Right kidney (tissue), 1 donor: ENCODE measurements around the gene STIL.

Experiments
- DNase-seq: peaks from one replicate; pipeline ENCODE4 v3.0.0-alpha.2; 2016

Gene STIL

GRCh38 chr1:47235806-47236205 is 78.1 kb downstream of the STIL start:
- DNase-seq, result no peak

- peak; percentile 25 for DNase-seq
Observed at GRCh38 chr1:47235241-47235681, 78.7 kb downstream of the STIL start.

DNA sequence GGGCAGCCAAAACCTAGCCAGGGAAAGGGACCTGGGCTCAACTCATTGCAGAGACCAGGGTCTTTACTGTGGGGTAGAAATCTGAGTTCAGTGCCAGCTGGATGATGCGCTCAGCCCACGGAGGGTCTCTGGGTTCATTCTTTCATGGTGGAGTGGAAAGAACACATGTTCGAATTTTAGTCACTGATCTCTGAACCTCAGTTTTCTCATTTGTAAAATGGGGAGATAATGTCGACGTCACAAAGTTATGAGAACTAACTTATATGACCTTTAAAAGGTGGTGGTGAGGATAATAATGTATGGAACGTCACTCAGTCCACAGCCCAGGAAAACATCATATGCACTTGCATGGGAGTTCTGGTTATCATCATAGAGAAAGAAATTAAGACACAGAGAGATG is 80.8 kb downstream of the STIL start:
- no peak for DNase-seq

DNA sequence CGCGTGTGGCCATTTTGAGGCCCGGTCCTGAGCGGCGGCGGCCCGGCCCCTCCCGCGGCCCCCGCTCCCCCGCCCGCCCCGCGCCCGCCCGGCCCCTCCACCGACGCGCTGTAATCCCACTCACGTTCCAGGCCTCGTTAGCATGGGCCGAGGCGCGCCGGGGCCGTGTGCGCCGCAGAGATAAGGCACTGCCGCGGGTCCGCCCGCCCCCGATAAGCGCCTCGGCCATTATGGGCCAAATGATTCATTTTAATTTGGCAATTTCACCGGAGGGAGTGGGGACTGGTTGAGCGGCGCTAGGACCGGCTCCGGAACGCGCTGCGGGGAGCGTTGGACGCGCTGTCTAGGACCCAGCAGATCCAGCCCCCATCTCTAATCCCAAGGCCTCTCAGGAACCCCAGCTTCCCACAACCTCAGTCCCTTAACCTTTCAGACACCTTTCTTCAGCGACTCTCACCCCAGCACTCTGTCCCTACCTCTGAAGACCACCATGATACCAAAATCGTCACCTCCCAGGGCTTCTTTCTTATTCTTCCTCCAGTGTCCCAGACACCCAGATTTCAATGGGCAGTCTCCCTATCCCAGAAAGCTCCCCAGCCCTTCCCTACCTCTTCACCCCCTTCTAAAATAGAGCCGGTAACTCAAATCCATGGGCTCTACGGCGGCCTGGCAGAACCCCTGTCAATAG is 81.6 kb downstream of the STIL start, which contains the start of gene TAL1:
Gene TAL1, minus strand, starts transcription at position 39 of the 688 bp plus-strand sequence. CDS start 6,337 bp downstream, outside the sequence.
- DNase-seq, result peak; percentile 66

GRCh38 chr1:47231301-47232186 is 82.4 kb downstream of the STIL start:
- peak; percentile 88 for DNase-seq

GRCh38 chr1:47230692-47231300 is 83.2 kb downstream of the STIL start:
- peak; percentile 79 for DNase-seq

DNA sequence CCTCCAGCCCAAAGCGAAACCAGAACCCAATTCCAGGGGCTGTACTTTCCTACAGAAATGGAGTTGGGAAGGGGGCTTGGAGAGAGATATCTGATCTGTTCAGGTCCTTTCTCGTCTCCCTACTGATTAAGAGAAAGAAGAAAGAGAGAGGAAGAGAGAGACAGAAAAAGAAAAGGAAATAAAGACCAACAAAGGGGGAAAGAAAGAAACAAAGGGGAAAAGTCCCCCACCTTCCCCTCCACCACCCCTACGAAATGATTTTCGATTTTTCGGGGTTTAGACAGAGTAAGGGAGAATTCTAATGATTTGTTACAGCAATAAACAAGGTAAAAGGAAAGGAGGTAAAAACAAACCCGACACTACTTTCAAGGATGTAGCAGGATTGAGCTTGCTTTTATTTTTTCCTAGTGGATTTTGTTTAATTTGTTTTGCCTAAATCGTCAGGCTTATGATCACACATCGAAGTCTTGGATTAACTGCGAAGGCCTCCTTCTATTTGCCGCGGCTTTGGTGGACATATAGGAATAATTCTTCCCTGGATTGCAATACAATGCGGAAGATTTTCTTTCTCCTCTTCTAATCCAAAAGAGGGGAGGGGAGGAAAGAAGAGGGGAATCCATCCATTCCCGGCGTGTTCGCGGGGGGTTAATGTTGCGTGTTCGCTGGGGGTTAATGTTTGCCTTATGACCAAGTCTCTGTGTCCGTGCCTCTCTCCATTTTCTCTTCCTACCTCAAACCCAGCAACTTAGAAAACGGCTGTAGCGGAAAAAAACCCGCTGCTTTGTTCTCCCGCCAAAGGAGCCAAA is 83.9 kb downstream of the STIL start:
- DNase-seq, result peak; percentile 72

DNA sequence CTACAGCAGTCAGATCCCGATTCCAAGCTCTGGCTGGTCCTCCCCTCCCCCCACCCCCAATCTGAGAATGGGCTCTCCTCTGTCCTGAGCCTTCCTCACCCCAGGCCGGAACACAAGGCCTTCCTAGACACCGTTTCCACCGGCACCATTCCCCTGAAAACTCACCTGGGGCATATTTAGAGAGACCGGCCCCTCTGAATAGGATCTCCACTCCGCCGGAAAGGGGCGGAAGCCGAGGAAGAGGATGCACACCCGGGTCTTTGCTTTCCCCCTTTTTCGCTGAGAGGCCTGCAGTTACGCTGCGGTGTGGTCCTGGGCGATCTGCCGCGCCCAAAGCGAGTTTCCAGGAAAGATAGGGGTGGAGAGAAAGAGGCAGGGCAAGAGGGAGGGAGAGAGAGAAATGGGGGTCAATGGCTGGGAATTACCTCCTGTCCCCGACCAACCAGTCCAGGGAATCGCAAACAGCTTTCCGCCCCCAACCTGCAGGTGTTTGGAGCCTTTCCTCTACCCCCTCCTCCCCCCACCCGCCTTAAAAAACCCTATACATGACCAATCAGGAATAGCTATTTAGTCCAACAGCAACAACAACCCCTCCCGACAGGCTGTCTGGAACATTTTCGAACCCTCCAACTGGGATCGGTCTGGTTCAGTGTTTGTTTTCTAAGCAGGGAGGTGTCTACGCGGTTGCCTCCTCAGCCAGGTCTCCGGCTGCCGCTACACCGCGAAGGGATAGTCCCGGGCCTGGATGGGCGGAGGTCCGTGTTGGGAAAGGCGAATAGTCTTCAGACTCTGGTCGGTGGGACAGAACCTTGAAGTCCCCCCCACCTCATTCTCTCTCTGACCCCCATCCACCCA is 84.7 kb downstream of the STIL start:
- DNase-seq, result peak; percentile 60

DNA sequence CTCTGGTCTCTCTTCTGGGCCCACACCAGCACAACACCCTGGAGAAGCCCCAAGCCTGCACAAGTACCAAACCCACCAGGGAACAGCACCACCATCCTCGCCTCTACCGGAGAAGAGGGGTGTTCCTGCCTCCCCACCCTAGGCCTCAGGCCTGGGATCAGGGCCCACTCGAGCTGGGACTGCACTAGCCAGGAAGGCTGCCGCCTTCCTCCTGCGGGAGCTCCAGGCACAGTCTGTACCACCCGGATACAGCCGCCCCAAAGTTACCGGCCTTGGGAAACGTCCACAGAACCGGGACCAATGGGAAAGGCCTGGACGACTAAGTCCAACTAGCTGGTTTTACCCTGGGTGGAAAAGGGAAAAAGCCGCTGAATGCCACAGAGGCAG is 85.3 kb downstream of the STIL start:
- peak; percentile 33 for DNase-seq

- DNase-seq, result no peak
Observed at GRCh38 chr1:47227341-47228232, 86.4 kb downstream of the STIL start.

DNA sequence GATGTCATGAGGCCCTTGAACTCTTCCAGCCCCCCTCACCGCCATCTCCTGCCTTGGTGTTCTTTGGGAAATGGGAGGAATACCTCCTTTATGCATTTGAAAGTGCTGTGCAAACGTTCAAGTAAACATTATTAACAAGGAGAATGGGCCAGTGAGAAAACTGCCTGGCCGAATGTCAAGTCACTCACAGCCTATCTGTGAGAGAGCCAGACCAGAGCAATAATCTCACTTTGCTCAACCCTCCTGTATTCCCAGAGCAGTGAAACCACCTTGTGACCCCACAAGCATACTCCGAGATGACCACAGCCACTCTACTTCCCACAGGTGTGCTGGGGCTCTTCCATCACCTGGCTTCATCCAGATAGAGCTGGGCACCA is 87.1 kb downstream of the STIL start:
- no peak for DNase-seq

DNA sequence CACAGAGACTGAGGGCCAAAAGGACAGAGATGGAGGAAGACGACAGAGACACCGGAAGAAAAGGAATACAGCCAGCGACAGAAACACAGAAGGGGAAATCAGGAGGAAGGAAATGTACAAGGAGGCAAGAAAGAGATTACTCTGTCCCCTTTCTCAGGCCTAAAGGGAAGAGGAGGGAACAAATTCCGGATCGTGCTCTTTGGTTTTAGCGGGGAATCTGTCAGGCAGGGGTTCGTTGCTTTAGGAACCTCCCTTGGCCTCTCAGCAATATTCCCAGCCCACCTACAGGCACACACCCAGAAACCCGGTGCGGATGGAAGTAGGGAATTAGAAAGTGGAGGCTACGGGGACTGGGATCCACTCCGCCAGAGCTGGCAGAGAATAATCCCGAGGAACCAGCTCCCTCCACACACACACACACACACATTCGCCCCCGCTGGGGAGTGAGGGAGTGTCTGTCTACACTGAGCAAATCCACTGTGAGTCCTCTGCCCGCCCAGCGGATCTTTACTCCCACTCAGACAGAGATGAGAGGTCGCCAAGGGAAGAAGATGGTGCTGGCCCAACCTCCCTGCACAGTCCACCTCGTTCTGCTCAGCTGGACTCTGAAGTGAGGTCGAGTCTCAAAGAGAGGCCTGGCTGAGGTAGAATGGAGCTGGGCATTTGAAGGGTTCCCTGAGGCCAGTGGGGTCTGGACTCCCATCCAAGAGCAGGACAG is 87.7 kb downstream of the STIL start:
- peak; percentile 53 for DNase-seq

GRCh38 chr1:47225430-47226100 is 88.4 kb downstream of the STIL start:
- DNase-seq, result peak; percentile 49

DNA sequence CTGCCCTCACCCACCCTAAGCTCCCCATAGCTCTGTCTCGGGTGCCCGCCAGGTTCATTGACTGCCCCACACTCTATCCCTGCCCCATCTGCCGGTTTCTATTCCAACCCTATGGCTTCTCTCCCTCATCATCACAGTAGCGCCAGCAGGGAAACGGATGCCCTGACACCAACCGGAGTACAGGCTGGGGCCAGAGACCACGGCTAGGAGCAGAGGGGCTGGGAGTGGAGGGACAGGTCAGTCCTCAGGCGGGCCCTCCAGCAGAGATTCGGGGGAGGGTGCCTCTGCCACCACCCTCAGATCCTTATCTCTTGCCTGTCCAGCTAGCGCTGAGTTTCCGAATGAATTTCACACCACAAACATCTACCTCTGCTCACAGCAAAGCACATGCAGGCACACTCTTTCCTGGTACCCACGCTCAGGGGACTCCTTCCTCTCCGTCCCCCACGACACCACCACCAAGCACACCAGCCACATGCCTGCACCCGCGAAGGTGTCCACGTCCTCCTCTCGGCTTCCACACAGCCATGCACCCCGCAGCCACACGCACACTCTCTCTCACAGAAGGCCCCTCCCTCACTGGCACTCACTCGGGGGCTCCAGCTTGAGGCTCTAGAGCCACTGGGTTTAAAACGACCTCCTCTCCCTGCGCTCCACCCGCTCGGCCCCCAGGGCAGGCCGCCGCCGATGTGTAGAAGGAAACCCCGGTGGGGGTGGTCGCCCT is 89.1 kb downstream of the STIL start:
- DNase-seq, result peak; percentile 57

DNA sequence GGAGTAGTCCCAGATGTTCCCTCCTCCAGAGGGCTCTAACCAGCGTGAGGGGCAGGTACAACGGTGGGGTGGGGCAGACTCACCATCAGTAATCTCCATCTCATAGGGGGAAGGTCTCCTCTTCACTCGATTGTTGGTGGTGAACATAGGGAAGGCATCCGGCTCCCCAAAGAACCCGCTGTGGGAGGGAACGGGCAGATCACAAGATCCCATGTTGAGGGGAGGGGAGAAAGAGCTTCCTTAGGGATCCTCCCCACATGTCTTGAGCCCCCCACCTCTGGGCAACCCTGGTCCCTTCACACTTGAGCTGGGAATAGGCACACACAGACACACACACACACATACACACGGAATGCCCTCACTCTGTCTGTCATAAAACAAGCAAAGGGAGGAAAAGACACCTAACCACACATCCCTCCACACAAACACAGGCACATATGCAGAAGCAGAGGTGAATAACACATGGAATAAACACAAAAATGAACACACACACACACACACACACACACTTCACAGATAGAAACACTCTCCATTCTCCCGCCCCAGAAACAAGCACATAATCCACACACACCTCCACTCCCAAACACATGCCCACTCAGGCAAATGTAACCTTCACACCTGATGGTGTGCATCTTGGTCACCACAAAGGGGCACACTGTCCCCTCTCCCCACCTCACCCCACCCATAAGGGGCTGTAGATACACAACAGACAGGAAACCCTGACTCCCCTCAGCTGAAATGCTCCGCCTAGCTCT is 89.8 kb downstream of the STIL start:
- DNase-seq, result peak; percentile 23

DNA sequence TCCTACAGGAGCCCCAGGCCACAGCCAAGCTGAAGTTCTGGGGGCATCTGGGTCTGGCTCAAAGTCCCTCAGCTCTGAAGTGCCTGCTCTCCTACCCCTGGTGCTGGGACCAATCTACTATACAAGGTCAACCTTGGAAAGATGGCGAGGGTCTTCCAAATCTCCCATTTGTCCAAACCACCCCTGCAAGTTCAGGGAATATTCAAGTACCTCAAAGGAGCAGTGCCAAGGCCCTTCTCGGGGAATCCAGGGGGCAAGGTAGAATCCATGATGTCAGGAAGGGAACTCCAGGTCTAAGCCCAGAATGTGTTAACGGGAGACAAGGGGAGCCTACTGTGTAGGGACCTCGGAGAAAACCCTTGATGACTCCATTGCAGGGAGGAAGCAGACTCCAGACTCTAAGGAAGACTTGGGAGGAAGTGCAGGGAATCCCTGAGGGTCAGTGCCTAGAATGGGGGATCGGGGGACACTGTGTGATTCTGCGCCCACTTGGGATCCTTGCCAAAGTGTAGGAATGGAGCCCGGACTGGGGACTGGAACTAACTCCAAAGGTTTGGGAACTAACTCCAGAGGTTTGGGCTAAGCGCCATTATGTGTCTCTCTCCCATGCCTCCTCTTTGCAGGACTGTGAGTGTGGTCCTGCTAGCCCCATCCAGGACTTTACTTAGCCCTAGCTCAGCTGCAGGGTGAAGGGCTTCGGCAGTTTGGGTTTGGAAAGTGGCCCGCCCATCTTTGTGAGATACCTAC is 90.6 kb downstream of the STIL start:
- DNase-seq, result no peak

DNA sequence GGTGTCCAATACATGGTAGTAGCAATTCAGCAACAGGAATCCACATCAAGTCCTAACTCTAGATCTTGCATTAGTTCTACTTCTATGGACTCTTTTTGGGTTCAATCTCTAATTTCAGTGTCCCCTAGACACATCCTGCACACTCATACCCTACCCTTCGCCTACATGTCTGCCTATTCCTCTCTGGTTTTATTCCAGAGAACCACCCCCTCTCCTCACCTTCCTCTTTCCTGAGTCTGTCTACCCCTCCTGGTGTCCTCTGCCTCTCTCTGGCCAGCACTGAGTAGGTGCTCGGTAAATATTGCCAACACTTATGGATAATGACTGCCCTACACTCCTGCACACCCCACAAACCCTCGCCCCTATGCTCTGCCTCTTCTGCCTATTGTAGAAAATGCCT is 91.5 kb downstream of the STIL start:
- no peak for DNase-seq
